IMR-90 (cell line): ENCODE data around the gene SAMD15. TPM values are rescaled to one million over a fixed set of nuclear protein-coding genes. Genes with fewer than 3 reads are reported as not detected.

Experiments used
- ATAC-seq: fragments of 200-7000 bp; cut with Tn5 transposase; 2 replicates; pipeline ENCODE4 v1.9.1; 2020; ENCODE audit warnings: low read depth, mild to moderate bottlenecking, moderate library complexity
- BruUV-seq: library from RNA; stranded (reverse); fragments of 400-500 nt; replicated peaks from 2 replicates; lab custom pipeline; 2021; lab: Mats Ljungman, UMichigan
- CTCF ChIA-PET: fragments of 300-600 bp; formaldehyde crosslinking; extraction: SDS; loops from one replicate; lab custom pipeline; 2021; ENCODE audit warnings: antibody characterized with exemption; lab: Yijun Ruan, JAX
- POLR2A ChIA-PET: fragments of 300-600 bp; sonication (Branson Sonifier 250); formaldehyde crosslinking; loops from one replicate; lab custom pipeline; 2022; ENCODE audit warnings: antibody characterized with exemption; ENCODE audit not compliant: unreplicated experiment; lab: Charles Lee
- DNase-seq: peaks from one replicate; pipeline ENCODE4 v3.0.0; 2013
- H2AFZ ChIP-seq: replicated peaks from 2 replicates; pipeline ENCODE3; 2013; ENCODE audit warnings: low read length, mild to moderate bottlenecking; ENCODE audit not compliant: poor library complexity
- H2AK5ac ChIP-seq: 2 replicates; pipeline ENCODE4 v1.6.1; 2013; ENCODE audit warnings: low read depth, low read length, inconsistent platforms
- H2AK9ac ChIP-seq: replicated peaks from 2 replicates; pipeline ENCODE3; 2013; ENCODE audit warnings: mild to moderate bottlenecking, low read depth, low read length, moderate library complexity; ENCODE audit not compliant: poor library complexity
- H2BK120ac ChIP-seq: 2 replicates; pipeline ENCODE4 v1.6.1; 2013; ENCODE audit warnings: low read depth, low read length, inconsistent platforms
- H2BK15ac ChIP-seq: 3 replicates; pipeline ENCODE4 v1.6.1; 2013; ENCODE audit warnings: low read depth, low read length, inconsistent platforms
- H2BK20ac ChIP-seq: 2 replicates; pipeline ENCODE4 v1.6.1; 2013; ENCODE audit warnings: low read depth, mild to moderate bottlenecking, inconsistent platforms, low read length, moderate library complexity
- H2BK5ac ChIP-seq: 2 replicates; pipeline ENCODE4 v1.6.1; 2013; ENCODE audit warnings: mild to moderate bottlenecking, low read depth, low read length, inconsistent platforms; ENCODE audit not compliant: poor library complexity, severe bottlenecking
- H3K14ac ChIP-seq: replicated peaks from 2 replicates; pipeline ENCODE4 v1.6.1; 2013; ENCODE audit warnings: low read depth, low read length, inconsistent platforms
- H3K18ac ChIP-seq: 2 replicates; pipeline ENCODE4 v1.6.1; 2013; ENCODE audit warnings: low read depth, low read length, control low read depth
- H3K23ac ChIP-seq: 2 replicates; pipeline ENCODE4 v1.6.1; 2013; ENCODE audit warnings: low read depth, low read length, inconsistent platforms
- H3K27ac ChIP-seq: 2 replicates; pipeline ENCODE4 v1.5.1; 2013; ENCODE audit warnings: mild to moderate bottlenecking, control low read depth, low read length; ENCODE audit not compliant: insufficient read depth
- H3K27me3 ChIP-seq: 2 replicates; pipeline ENCODE4 v1.6.1; 2013; ENCODE audit warnings: low read length; ENCODE audit not compliant: control insufficient read depth, insufficient read depth
- H3K36me3 ChIP-seq: 2 replicates; pipeline ENCODE4 v1.6.1; 2013; ENCODE audit warnings: low read length, mixed read lengths; ENCODE audit not compliant: control insufficient read depth, insufficient read depth
- H3K4ac ChIP-seq: 2 replicates; pipeline ENCODE4 v1.6.1; 2013; ENCODE audit warnings: low read depth, low read length, inconsistent platforms
- H3K4me1 ChIP-seq: 2 replicates; pipeline ENCODE4 v1.6.1; 2013; ENCODE audit warnings: low read length, mixed read lengths; ENCODE audit not compliant: control insufficient read depth, insufficient read depth
- H3K4me2 ChIP-seq: 2 replicates; pipeline ENCODE4 v1.6.1; 2013; ENCODE audit warnings: low read depth, mild to moderate bottlenecking, control low read depth, low read length, moderate library complexity
- H3K4me3 ChIP-seq: 2 replicates; pipeline ENCODE4 v1.5.1; 2013; ENCODE audit warnings: low read depth, mild to moderate bottlenecking, control low read depth, low read length, moderate library complexity; ENCODE audit not compliant: insufficient read depth
- H3K56ac ChIP-seq: 2 replicates; pipeline ENCODE4 v1.6.1; 2013; ENCODE audit warnings: low read length, inconsistent platforms; ENCODE audit not compliant: insufficient read depth; ENCODE audit errors: extremely low read depth
- H3K79me1 ChIP-seq, 2 experiments: 2 replicates each; pipeline ENCODE4 v1.6.1; 2013; ENCODE audit warnings: low read length in 2 of 2, inconsistent platforms in 1 of 2, low read depth in 1 of 2
- H3K9ac ChIP-seq: 2 replicates; pipeline ENCODE4 v1.6.1; 2013; ENCODE audit warnings: low read depth, low read length, control low read depth
- H3K9me1 ChIP-seq: 2 replicates; pipeline ENCODE4 v1.6.1; 2013; ENCODE audit warnings: low read length, inconsistent platforms; ENCODE audit not compliant: insufficient read depth
- H3K9me3 ChIP-seq: 2 replicates; pipeline ENCODE4 v1.6.1; 2013; ENCODE audit warnings: low read length; ENCODE audit not compliant: control insufficient read depth, insufficient read depth
- H4K20me1 ChIP-seq: 2 replicates; pipeline ENCODE4 v1.6.1; 2013; ENCODE audit warnings: low read length, inconsistent platforms; ENCODE audit not compliant: insufficient read depth
- H4K5ac ChIP-seq: 2 replicates; pipeline ENCODE4 v1.6.1; 2013; ENCODE audit warnings: mild to moderate bottlenecking, low read depth, low read length, control low read depth
- H4K8ac ChIP-seq, 2 experiments: 2 replicates each; pipeline ENCODE4 v1.6.1; 2013; ENCODE audit warnings: low read depth in 2 of 2, low read length in 2 of 2, control low read depth in 1 of 2, inconsistent platforms in 1 of 2
- H4K91ac ChIP-seq: 2 replicates; pipeline ENCODE4 v1.6.1; 2013; ENCODE audit warnings: low read depth, low read length, inconsistent platforms; ENCODE audit not compliant: insufficient read depth
- BHLHE40 ChIP-seq: fragments of 150-350 bp; IDR thresholded peaks from 2 replicates; pipeline ENCODE4 v1.6.1; 2016; ENCODE audit warnings: mild to moderate bottlenecking, low read depth, low read length
- CEBPB ChIP-seq: IDR thresholded peaks from 2 replicates; pipeline ENCODE4 v1.6.1; 2012; ENCODE audit warnings: low read depth, low read length, improper control_type of control experiment
- FOS ChIP-seq: fragments of 150-350 bp; IDR thresholded peaks from 2 replicates; pipeline ENCODE4 v1.6.1; 2016; ENCODE audit warnings: low read depth, low read length
- RCOR1 ChIP-seq: IDR thresholded peaks from 2 replicates; pipeline ENCODE4 v1.6.1; 2012; ENCODE audit warnings: mild to moderate bottlenecking, low read length, improper control_type of control experiment; ENCODE audit not compliant: insufficient replicate concordance
- USF2 ChIP-seq: fragments of 150-350 bp; IDR thresholded peaks from 2 replicates; pipeline ENCODE4 v1.6.1; 2017; ENCODE audit warnings: mild to moderate bottlenecking, antibody characterized with exemption, low read length, low read depth
- WGBS, 2 experiments: methylation state at CpG; one replicate each; pipeline versions ENCODE4 v1.1.5 to v1.1.7; 2013; ENCODE audit warnings: missing lambda C conversion rate in 2 of 2; ENCODE audit not compliant: insufficient read length in 1 of 2; ENCODE audit errors: extremely low coverage in 2 of 2; 5-methylcytosine and 5-hydroxymethylcytosine counted together
- dilution Hi-C: fragments of 300-500 bp; cut with HindIII; formaldehyde crosslinking; loops from one replicate; pipeline ENCODE4 v1.14.3; 2018; ENCODE audit warnings: low sequenced_read_pairs; ENCODE audit not compliant: unreplicated experiment
- in situ Hi-C: fragments of 300-500 bp; cut with MboI; formaldehyde crosslinking; loops from 3 replicates; pipeline ENCODE4 v1.14.3; 2019; ENCODE audit warnings: low sequenced_read_pairs, inconsistent platforms, mixed read lengths
- intact Hi-C: fragments of 100-400 bp; cut with micrococcal nuclease; formaldehyde crosslinking; loops from 2 replicates; pipeline ENCODE4 v1.10.0; 2022
- polyA plus RNA-seq, 3 experiments: library from polyadenylated mRNA; depleted of rRNA; stranded (reverse); fragments of >200 nt; gene quantifications; 2 replicates each; pipeline ENCODE4 v1.2.3, GENCODE V29; 2012; ENCODE audit warnings: low replicate concordance in 1 of 3
- total RNA-seq: library from RNA; depleted of rRNA; stranded (reverse); fragments of >200 nt; gene quantifications from 2 replicates; pipeline ENCODE4 v1.2.3, GENCODE V29; 2012
- TF ChIP-seq, protein P1 (sequence below): fragments of 150-350 bp; IDR thresholded peaks from 2 replicates; pipeline ENCODE4 v1.6.1; 2016; ENCODE audit warnings: low read depth, mild to moderate bottlenecking, low read length, moderate library complexity, borderline replicate concordance

The SAMD15 gene
- total and polyA plus RNA-seq, 2 of the 4 experiments (the other 2 are of a cell fraction), result 0.68 to 1.3 TPM

DNA sequence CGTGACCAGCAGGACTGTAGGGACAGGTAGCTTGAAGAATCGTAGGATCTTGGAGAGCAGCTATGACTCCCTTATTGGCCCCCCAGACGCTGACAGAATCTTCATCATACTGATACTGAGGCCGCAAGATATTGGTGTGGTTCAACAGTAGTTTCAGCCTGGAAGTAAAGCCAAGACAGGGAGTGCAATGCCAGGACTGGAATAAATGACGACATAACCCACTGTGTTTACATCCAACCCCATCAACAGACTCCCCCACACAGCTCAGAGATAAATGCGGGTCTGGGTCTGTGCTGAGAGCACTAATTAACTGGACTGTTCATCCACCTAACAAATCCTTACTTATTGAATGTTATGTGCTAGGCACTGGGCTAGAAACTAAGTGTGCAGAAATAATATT, 29.5 kb downstream of the SAMD15 start:
- Histone ChIP-seq H3K4me2 (no peak overlapping the region), H3K79me1 (no peaks in the 10 kb centered on the region), H4K91ac (no peak overlapping the region), H3K4ac (no peak overlapping the region), H4K5ac (no peak overlapping the region), H3K18ac (no peak overlapping the region), H3K9ac (no peak overlapping the region), H2BK15ac (no peak overlapping the region), H3K27ac (no peak overlapping the region), H2AK9ac (no peak overlapping the region), H3K4me1 (no peaks in the 10 kb centered on the region), H3K56ac (no peak overlapping the region), H2BK20ac (no peak overlapping the region), H2BK5ac (no peak overlapping the region), H2AFZ (no peak overlapping the region), H3K14ac (no peak overlapping the region), H3K9me1 (no peaks in the 10 kb centered on the region), H3K27me3 (peaks cover 10% of the 10 kb centered on the region), H4K20me1 (no peaks in the 10 kb centered on the region), H3K36me3 (no peaks in the 10 kb centered on the region), H3K23ac (no peak overlapping the region), H3K4me3 (no peak overlapping the region), H2AK5ac (no peak overlapping the region), H4K8ac (no peak overlapping the region), H3K9me3 (no peaks in the 10 kb centered on the region), H2BK120ac (no peak overlapping the region)
- no TSS peak for BruUV-seq
- dilution Hi-C loops, result no loop called here
- ATAC-seq (peak; percentile 37; the same call in 1 of the 2 replicates), DNase-seq (peak; percentile 10)
- no peak for TF ChIP-seq BHLHE40
- no peak for TF ChIP-seq CEBPB
- TF ChIP-seq USF2, result no peak
- TF ChIP-seq, protein P1, sequence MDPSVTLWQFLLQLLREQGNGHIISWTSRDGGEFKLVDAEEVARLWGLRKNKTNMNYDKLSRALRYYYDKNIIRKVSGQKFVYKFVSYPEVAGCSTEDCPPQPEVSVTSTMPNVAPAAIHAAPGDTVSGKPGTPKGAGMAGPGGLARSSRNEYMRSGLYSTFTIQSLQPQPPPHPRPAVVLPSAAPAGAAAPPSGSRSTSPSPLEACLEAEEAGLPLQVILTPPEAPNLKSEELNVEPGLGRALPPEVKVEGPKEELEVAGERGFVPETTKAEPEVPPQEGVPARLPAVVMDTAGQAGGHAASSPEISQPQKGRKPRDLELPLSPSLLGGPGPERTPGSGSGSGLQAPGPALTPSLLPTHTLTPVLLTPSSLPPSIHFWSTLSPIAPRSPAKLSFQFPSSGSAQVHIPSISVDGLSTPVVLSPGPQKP, result no peak
- TF ChIP-seq RCOR1, result no peak
- no peak for TF ChIP-seq FOS
- WGBS, 2 experiments, result 60% methylated on average over 1 of the region's 6 CpGs; no CpG with 5 or more reads in 1 of the 2 experiments
- CTCF ChIA-PET, result interaction anchor here (0.5 kb wide), 1 partner anchor 17 kb away, joined by 6 read pairs; no protein-coding TSS in a partner anchor
- intact Hi-C loops, result no loop called here
- in situ Hi-C loops, result no loop called here
- POLR2A ChIA-PET, result no interaction called here
